ENCODE results near the gene TSHZ1.

The TSHZ1 gene

GRCh38 chr18:75285876-75286275 is 75.3 kb downstream of the TSHZ1 start:
- no peaks in the 10 kb centered on the region for H3K9me3 ChIP-seq (replicated peaks; ENCODE audit: low read length)

GRCh38 chr18:75287006-75287405 is 76.4 kb downstream of the TSHZ1 start:
- Histone ChIP-seq H3K4me1 (ENCODE audit: control insufficient read depth, insufficient read depth, low read length) (no peaks in the 10 kb centered on the region), H3K9ac (ENCODE audit: low read depth, low read length) (no peak overlapping the region), H3K4me2 (ENCODE audit: low read length) (no peak overlapping the region), H3K36me3 (ENCODE audit: insufficient read depth, low read length) (peaks cover 16% of the 10 kb centered on the region), H3K9me3 (replicated peaks; ENCODE audit: low read length) (no peaks in the 10 kb centered on the region), H3K4me3 (ENCODE audit: low read length) (no peak overlapping the region), H3K27me3 (ENCODE audit: control insufficient read depth, insufficient read depth, low read length) (no peaks in the 10 kb centered on the region)

More at GRCh38 chr18:75285876-75286275, 75.3 kb downstream of the TSHZ1 start:
- Histone ChIP-seq H3K4me2 (ENCODE audit: low read length) (no peak overlapping the region), H3K4me1 (ENCODE audit: control insufficient read depth, insufficient read depth, low read length) (peaks cover 3% of the 10 kb centered on the region), H3K36me3 (ENCODE audit: insufficient read depth, low read length) (peaks cover 16% of the 10 kb centered on the region), H3K27me3 (ENCODE audit: control insufficient read depth, insufficient read depth, low read length) (no peaks in the 10 kb centered on the region), H3K4me3 (ENCODE audit: low read length) (no peak overlapping the region), H3K9ac (ENCODE audit: low read depth, low read length) (no peak overlapping the region)

- no peak overlapping the region for H3K4me2 ChIP-seq (ENCODE audit: low read length)
- H3K9ac ChIP-seq (ENCODE audit: low read depth, low read length): no peak overlapping the region
- H3K4me3 ChIP-seq (ENCODE audit: low read length): no peak overlapping the region
- H3K36me3 ChIP-seq (ENCODE audit: insufficient read depth, low read length): peaks cover 16% of the 10 kb centered on the region
- H3K4me1 ChIP-seq (ENCODE audit: control insufficient read depth, insufficient read depth, low read length): no peaks in the 10 kb centered on the region
- H3K27me3 ChIP-seq (ENCODE audit: control insufficient read depth, insufficient read depth, low read length): no peaks in the 10 kb centered on the region
- H3K9me3 ChIP-seq (replicated peaks; ENCODE audit: low read length): no peaks in the 10 kb centered on the region
Measured at GRCh38 chr18:75287700-75288099, 77.1 kb downstream of the TSHZ1 start.

- Histone ChIP-seq H3K9ac (ENCODE audit: low read depth, low read length) (no peak overlapping the region), H3K4me2 (ENCODE audit: low read length) (no peak overlapping the region), H3K4me1 (ENCODE audit: control insufficient read depth, insufficient read depth, low read length) (no peaks in the 10 kb centered on the region), H3K9me3 (replicated peaks; ENCODE audit: low read length) (no peaks in the 10 kb centered on the region), H3K4me3 (ENCODE audit: low read length) (no peak overlapping the region), H3K27me3 (ENCODE audit: control insufficient read depth, insufficient read depth, low read length) (no peaks in the 10 kb centered on the region), H3K36me3 (ENCODE audit: insufficient read depth, low read length) (peaks cover 16% of the 10 kb centered on the region)
Measured at GRCh38 chr18:75289761-75290160, 79.2 kb downstream of the TSHZ1 start.

GRCh38 chr18:75290737-75291358 is 80.3 kb downstream of the TSHZ1 start:
- Histone ChIP-seq H3K27me3 (ENCODE audit: control insufficient read depth, insufficient read depth, low read length) (no peaks in the 10 kb centered on the region), H3K4me3 (ENCODE audit: low read length) (no peak overlapping the region), H3K9ac (ENCODE audit: low read depth, low read length) (no peak overlapping the region), H3K36me3 (ENCODE audit: insufficient read depth, low read length) (peaks cover 16% of the 10 kb centered on the region), H3K4me1 (ENCODE audit: control insufficient read depth, insufficient read depth, low read length) (no peaks in the 10 kb centered on the region), H3K9me3 (replicated peaks; ENCODE audit: low read length) (no peaks in the 10 kb centered on the region), H3K4me2 (ENCODE audit: low read length) (no peak overlapping the region)

- Histone ChIP-seq H3K9me3 (replicated peaks; ENCODE audit: low read length) (no peaks in the 10 kb centered on the region), H3K4me2 (ENCODE audit: low read length) (no peak overlapping the region), H3K9ac (ENCODE audit: low read depth, low read length) (no peak overlapping the region), H3K36me3 (ENCODE audit: insufficient read depth, low read length) (peaks cover 10% of the 10 kb centered on the region), H3K4me1 (ENCODE audit: control insufficient read depth, insufficient read depth, low read length) (no peaks in the 10 kb centered on the region), H3K27me3 (ENCODE audit: control insufficient read depth, insufficient read depth, low read length) (no peaks in the 10 kb centered on the region), H3K4me3 (ENCODE audit: low read length) (no peak overlapping the region)
Measured at GRCh38 chr18:75291460-75291859, 80.9 kb downstream of the TSHZ1 start.

GRCh38 chr18:75293591-75293990 is 83.0 kb downstream of the TSHZ1 start:
- H3K4me1 ChIP-seq (ENCODE audit: control insufficient read depth, insufficient read depth, low read length): no peaks in the 10 kb centered on the region
- H3K36me3 ChIP-seq (ENCODE audit: insufficient read depth, low read length): no peaks in the 10 kb centered on the region
- H3K9me3 ChIP-seq (replicated peaks; ENCODE audit: low read length): no peaks in the 10 kb centered on the region
- H3K9ac ChIP-seq (ENCODE audit: low read depth, low read length): no peak overlapping the region
- H3K4me3 ChIP-seq (ENCODE audit: low read length): no peak overlapping the region
- no peak overlapping the region for H3K4me2 ChIP-seq (ENCODE audit: low read length)
- no peaks in the 10 kb centered on the region for H3K27me3 ChIP-seq (ENCODE audit: control insufficient read depth, insufficient read depth, low read length)

GRCh38 chr18:75297731-75298130 is 87.1 kb downstream of the TSHZ1 start:
- H3K27me3 ChIP-seq (ENCODE audit: control insufficient read depth, insufficient read depth, low read length): no peaks in the 10 kb centered on the region
- no peaks in the 10 kb centered on the region for H3K36me3 ChIP-seq (ENCODE audit: insufficient read depth, low read length)
- no peaks in the 10 kb centered on the region for H3K4me1 ChIP-seq (ENCODE audit: control insufficient read depth, insufficient read depth, low read length)
- no peak overlapping the region for H3K4me3 ChIP-seq (ENCODE audit: low read length)
- no peaks in the 10 kb centered on the region for H3K9me3 ChIP-seq (replicated peaks; ENCODE audit: low read length)
- H3K4me2 ChIP-seq (ENCODE audit: low read length): no peak overlapping the region
- no peak overlapping the region for H3K9ac ChIP-seq (ENCODE audit: low read depth, low read length)

GRCh38 chr18:75304678-75305557 is 94.3 kb downstream of the TSHZ1 start:
- Histone ChIP-seq H3K27me3 (ENCODE audit: control insufficient read depth, insufficient read depth, low read length) (no peaks in the 10 kb centered on the region), H3K9me3 (replicated peaks; ENCODE audit: low read length) (no peaks in the 10 kb centered on the region), H3K4me3 (ENCODE audit: low read length) (no peak overlapping the region), H3K4me2 (ENCODE audit: low read length) (no peak overlapping the region), H3K36me3 (ENCODE audit: insufficient read depth, low read length) (no peaks in the 10 kb centered on the region), H3K4me1 (ENCODE audit: control insufficient read depth, insufficient read depth, low read length) (no peaks in the 10 kb centered on the region), H3K9ac (ENCODE audit: low read depth, low read length) (no peak overlapping the region)

GRCh38 chr18:75305984-75306383 is 95.4 kb downstream of the TSHZ1 start:
- H3K9me3 ChIP-seq (replicated peaks; ENCODE audit: low read length): no peaks in the 10 kb centered on the region
- no peak overlapping the region for H3K9ac ChIP-seq (ENCODE audit: low read depth, low read length)
- no peaks in the 10 kb centered on the region for H3K27me3 ChIP-seq (ENCODE audit: control insufficient read depth, insufficient read depth, low read length)
- no peak overlapping the region for H3K4me2 ChIP-seq (ENCODE audit: low read length)
- H3K4me3 ChIP-seq (ENCODE audit: low read length): no peak overlapping the region
- no peaks in the 10 kb centered on the region for H3K4me1 ChIP-seq (ENCODE audit: control insufficient read depth, insufficient read depth, low read length)
- H3K36me3 ChIP-seq (ENCODE audit: insufficient read depth, low read length): no peaks in the 10 kb centered on the region

- Histone ChIP-seq H3K36me3 (ENCODE audit: insufficient read depth, low read length) (no peaks in the 10 kb centered on the region), H3K4me3 (ENCODE audit: low read length) (no peak overlapping the region), H3K9ac (ENCODE audit: low read depth, low read length) (no peak overlapping the region), H3K4me2 (ENCODE audit: low read length) (no peak overlapping the region), H3K4me1 (ENCODE audit: control insufficient read depth, insufficient read depth, low read length) (no peaks in the 10 kb centered on the region), H3K27me3 (ENCODE audit: control insufficient read depth, insufficient read depth, low read length) (no peaks in the 10 kb centered on the region), H3K9me3 (replicated peaks; ENCODE audit: low read length) (no peaks in the 10 kb centered on the region)
Measured at GRCh38 chr18:75307530-75307929, 96.9 kb downstream of the TSHZ1 start.

GRCh38 chr18:75309564-75309963 is 99.0 kb downstream of the TSHZ1 start:
- Histone ChIP-seq H3K9me3 (replicated peaks; ENCODE audit: low read length) (no peaks in the 10 kb centered on the region), H3K4me1 (ENCODE audit: control insufficient read depth, insufficient read depth, low read length) (no peaks in the 10 kb centered on the region), H3K27me3 (ENCODE audit: control insufficient read depth, insufficient read depth, low read length) (no peaks in the 10 kb centered on the region), H3K36me3 (ENCODE audit: insufficient read depth, low read length) (no peaks in the 10 kb centered on the region), H3K9ac (ENCODE audit: low read depth, low read length) (no peak overlapping the region), H3K4me3 (ENCODE audit: low read length) (no peak overlapping the region), H3K4me2 (ENCODE audit: low read length) (no peak overlapping the region)
